Aorta (tissue), 5 donors: ENCODE measurements around the gene GPAT2. TPM values are rescaled to one million over a fixed set of nuclear protein-coding genes. Genes with fewer than 3 reads are reported as not detected.
"Not testable (repeated sequence)": the region's sequence is repeated elsewhere in the genome, so short reads cannot be mapped to it uniquely, and the experiment has no call there.

Experiments
- ATAC-seq: fragments of 200-7000 bp; cut with Tn5 transposase; one replicate; pipeline ENCODE4 v1.9.1; 2022; ENCODE audit warnings: moderate library complexity; ENCODE audit not compliant: low FRiP score
- DNase-seq, 2 donors: peaks; one replicate each; pipeline ENCODE4 v3.0.0-alpha.2; 2020
- H3K27ac ChIP-seq, 2 donors: one replicate each; pipeline ENCODE4 v1.5.1; 2013; ENCODE audit warnings: low read length in 2 of 2, mild to moderate bottlenecking in 2 of 2, moderate library complexity in 2 of 2, control low read depth in 1 of 2, inconsistent platforms in 1 of 2, low read depth in 1 of 2
- H3K27me3 ChIP-seq, 2 donors: one replicate each; pipeline ENCODE4 v1.6.1; 2013; ENCODE audit warnings: control low read depth in 1 of 2, low read length in 1 of 2, mild to moderate bottlenecking in 1 of 2, moderate library complexity in 1 of 2; ENCODE audit not compliant: insufficient read depth in 2 of 2, control insufficient read depth in 1 of 2
- H3K36me3 ChIP-seq, 2 donors: one replicate each; pipeline ENCODE4 v1.6.1; 2013; ENCODE audit warnings: control low read depth in 1 of 2, low read length in 1 of 2, mild to moderate bottlenecking in 1 of 2; ENCODE audit not compliant: insufficient read depth in 2 of 2, control insufficient read depth in 1 of 2
- H3K4me1 ChIP-seq, 2 donors: one replicate each; pipeline ENCODE4 v1.6.1; 2013; ENCODE audit warnings: low read length in 2 of 2, control low read depth in 1 of 2, mild to moderate bottlenecking in 1 of 2, moderate library complexity in 1 of 2; ENCODE audit not compliant: insufficient read depth in 2 of 2, control insufficient read depth in 1 of 2
- H3K4me3 ChIP-seq, 2 donors: one replicate each; pipeline ENCODE4 v1.5.1; 2013; ENCODE audit warnings: low read length in 2 of 2, control low read depth in 1 of 2, mild to moderate bottlenecking in 1 of 2
- H3K9me3 ChIP-seq: one replicate; pipeline ENCODE4 v1.6.1; 2013; ENCODE audit warnings: mild to moderate bottlenecking, low read length; ENCODE audit not compliant: control insufficient read depth
- WGBS, 2 donors: extraction: QIAGEN DNeasy Blood & Tissue Kit; methylation state at CpG; one replicate each; pipeline ENCODE4 v1.1.7; 2013; 5-methylcytosine and 5-hydroxymethylcytosine counted together
- intact Hi-C, 2 donors: fragments of 100-400 bp; cut with DNase I; formaldehyde crosslinking; loops; one replicate each; pipeline versions ENCODE4 v1.14.2 to v1.15.0; 2022
- polyA plus RNA-seq, 2 donors: library from polyadenylated mRNA; stranded (reverse); fragments of 200-250 nt; gene quantifications; one replicate each; pipeline ENCODE4 v1.2.3, GENCODE V29; 2013
- total RNA-seq, 2 donors: library from RNA; stranded (reverse); fragmentation: NEBNext Ultra II Directional; extraction: Animal tissue kit (Norgen Biotek cat#: 25700); gene quantifications; one replicate each; pipeline ENCODE4 v1.2.1, GENCODE V29; 2021
- donor health status: healthy with polysubstance abuse.
- donor health status: Bipolar disorder and iron deficiency.
- donor health status: DM: no; HTN: no; CAD: no.
- donor health status: DM: no; HTN: no; CAD: no.
- donor health status: DM: yes; HTN: yes; CAD: no.

GPAT2 gene
- total and polyA plus RNA-seq, 4 donors, result 0.38 to 16.2 (median 4.2) TPM

DNA sequence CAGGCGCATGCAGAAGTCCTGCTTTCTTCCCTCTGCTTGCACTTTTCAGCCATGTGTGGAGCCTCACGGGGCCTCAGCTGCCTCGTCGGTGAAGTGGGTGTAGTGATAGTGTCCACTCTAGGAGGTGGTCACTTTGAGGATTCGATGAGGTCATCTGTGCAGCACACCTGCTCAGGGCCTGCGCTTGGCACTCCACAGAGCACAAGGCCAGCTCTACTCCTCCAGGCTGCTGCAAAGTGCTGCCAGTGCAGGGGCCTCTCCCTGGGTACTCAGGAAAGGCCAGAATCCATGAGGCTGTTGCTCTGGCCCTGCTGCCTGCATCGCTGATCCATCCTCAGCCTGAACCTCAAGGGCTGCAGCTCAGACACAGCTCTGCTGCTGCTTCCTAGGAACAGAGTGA, 31.8 kb upstream of the GPAT2 start:
- not testable (repeated sequence) for H3K27ac ChIP-seq, H3K4me3 ChIP-seq, H3K36me3 ChIP-seq, H3K4me1 ChIP-seq, H3K9me3 ChIP-seq, ATAC-seq, H3K27me3 ChIP-seq
- WGBS, 2 donors, result 94 to 95% methylated on average over 4 to 5 of the region's 7 CpGs
- DNase-seq, result peak in 1 of 2 donors; percentile 14
- intact Hi-C loops, result loop anchor here in 1 of 2 donors (10.0 kb wide), 2 partner anchors 108 to 1628 kb away; no protein-coding TSS in a partner anchor

DNA sequence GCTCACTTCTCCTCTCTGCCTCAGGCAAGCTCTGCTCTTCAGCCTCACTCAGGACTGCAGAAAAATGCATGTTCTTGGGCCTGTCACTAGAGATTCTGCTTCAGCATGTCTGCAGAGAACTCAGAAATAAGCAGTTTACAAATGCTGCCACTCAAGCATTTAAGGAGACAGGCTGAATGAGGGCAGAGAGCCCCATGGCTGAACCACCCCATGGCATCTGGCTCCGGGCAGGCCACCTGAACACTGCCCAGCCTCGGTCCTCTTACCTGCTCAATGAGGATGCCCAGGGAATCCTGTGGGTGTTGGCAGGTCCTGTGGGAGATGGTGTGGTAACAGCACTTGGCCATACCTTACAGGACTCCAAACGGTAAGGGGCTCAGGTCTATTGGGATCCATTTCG, 31.2 kb upstream of the GPAT2 start:
- intact Hi-C loops, result loop anchor here in 1 of 2 donors (10.0 kb wide), 2 partner anchors 109 to 1629 kb away; no protein-coding TSS in a partner anchor
- ATAC-seq, result not testable (repeated sequence)

DNA sequence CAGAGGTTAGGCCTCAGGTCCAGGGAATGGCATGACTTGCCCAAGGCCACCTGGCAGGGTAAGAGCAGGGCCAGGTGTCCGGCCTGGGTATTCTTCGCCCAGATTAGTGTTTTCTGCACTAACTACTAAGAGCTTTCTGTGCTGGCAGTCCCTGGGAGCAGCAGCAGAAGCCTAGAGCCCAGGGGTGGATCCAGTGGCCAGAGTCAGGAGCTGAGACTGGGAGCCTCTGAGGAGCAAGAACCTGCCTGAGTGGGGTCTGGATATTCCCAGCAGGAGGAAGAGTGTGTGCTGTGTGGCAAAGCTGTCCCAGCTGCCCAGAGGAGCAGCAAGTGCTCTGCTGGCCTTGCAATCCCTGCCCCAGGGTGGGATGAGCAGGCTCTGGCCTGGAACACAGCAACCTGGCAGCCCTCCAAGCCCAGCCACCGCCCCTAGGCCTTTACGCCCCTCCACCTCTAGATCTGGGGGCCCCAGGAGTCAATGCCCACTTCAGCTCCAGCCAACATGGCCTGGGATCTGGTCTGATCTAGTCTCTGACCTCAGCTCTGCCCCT, 30.7 kb upstream of the GPAT2 start:
- ATAC-seq (no peak), DNase-seq (peak in 1 of 2 donors; percentile 24)
- Histone ChIP-seq H3K27me3 (no peaks in the 10 kb centered on the region), H3K27ac (no peak overlapping the region), H3K9me3 (no peaks in the 10 kb centered on the region), H3K4me3 (no peak overlapping the region), H3K4me1 (no peaks in the 10 kb centered on the region), H3K36me3 (no peaks in the 10 kb centered on the region)
- 77 to 79% methylated on average over 4 of the region's 4 CpGs for WGBS, 2 donors
- intact Hi-C loops, result loop anchor here in 1 of 2 donors (10.0 kb wide), 2 partner anchors 109 to 1629 kb away; no protein-coding TSS in a partner anchor

More for the DNA sequence above, 31.2 kb upstream of the GPAT2 start:
- peak in 1 of 2 donors; percentile 32 for DNase-seq
- not testable (repeated sequence) for H3K27me3 ChIP-seq, H3K36me3 ChIP-seq, H3K4me3 ChIP-seq, H3K4me1 ChIP-seq, H3K27ac ChIP-seq, H3K9me3 ChIP-seq
- 87 to 96% methylated on average over 4 of the region's 4 CpGs for WGBS, 2 donors

DNA sequence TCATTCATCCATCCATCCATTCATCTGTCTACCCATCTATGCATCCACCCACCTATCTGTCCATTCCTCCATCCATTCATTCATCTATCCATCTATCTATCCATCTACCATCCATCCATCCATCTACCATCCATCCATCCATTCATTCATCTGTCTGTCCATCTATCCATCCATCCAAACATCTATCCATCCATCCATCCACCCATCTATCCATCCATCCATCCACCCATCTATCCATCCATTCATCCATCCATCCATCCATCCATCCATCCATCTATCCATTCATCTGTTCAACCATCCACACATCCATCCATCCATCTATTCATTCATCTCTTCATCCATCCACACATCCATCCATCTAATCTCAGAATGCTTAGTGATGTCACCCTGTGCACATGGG, 30.0 kb upstream of the GPAT2 start:
- not testable (repeated sequence) for H3K36me3 ChIP-seq, H3K4me1 ChIP-seq, DNase-seq, H3K27me3 ChIP-seq, H3K4me3 ChIP-seq, H3K27ac ChIP-seq, H3K9me3 ChIP-seq, ATAC-seq
- intact Hi-C loops, result loop anchor here in 1 of 2 donors (10.0 kb wide), 2 partner anchors 110 to 1630 kb away; no protein-coding TSS in a partner anchor

DNA sequence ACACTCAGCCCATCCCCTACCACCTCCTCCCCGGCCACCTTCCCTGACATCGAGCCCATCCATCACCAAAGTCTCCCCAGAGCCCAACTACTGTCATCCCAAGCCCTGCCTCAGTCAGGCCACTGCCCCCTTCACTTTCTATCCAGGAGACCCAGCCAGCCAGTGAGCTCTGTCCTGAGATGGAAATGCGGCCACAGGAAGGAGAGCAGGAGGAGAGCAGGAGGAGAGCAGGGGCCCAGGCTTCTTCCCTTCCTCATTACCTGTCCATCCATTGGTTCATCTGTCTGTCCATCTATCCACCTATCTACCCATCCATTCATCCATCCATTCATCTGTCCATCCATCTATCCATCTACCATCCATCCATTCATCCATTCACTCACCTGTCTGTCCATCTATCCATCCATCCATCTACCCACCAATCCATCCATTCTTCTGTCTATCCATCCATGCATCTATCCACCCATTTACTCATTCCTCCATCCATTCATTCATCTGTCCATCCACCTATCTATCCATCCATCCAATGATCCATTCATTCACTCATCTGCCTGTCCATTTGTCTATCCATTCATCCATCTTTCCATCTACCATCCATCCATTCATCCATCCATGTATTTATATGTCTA, 29.4 kb upstream of the GPAT2 start:
- not testable (repeated sequence) for ATAC-seq
- intact Hi-C loops, result loop anchor here in 1 of 2 donors (10.0 kb wide), 2 partner anchors 111 to 1631 kb away; no protein-coding TSS in a partner anchor

DNA sequence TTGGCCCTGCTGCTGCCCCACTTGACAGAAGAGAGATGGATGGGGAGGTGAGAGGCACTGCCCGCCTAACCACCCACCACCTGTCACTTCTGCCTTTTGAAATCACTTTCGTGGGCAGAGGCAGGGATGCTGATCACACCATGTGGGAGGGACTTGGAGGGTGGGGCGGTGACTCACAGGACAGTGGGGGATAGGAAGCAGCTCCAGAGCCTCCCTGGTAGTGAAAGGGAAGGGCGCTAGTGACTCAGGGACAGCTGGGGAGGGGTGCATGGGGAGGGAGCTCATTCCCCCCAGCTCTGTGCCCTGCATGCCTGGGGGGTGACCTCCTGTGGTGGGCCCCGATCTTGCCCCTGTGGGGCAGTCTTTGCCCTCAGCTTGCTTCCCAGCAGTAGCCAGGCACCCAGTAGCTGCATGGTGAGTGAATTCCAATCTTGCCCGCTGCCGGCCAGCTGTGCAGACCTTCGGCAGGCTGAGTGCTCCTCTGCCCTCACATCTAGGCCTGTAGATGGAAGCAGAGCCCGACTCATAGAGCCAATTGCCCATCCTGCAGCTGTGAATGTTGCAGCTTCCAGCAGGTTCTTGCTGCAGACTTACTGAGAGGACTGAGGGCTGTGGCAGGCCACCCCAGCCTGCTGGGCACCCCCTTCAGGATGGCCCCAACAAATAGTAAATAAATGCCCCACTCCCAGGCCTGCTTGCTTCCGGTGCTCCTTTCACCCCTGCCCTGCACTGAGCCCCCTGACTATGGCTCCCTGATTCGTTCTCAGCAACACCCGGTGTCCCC, 28.6 kb upstream of the GPAT2 start:
- H3K9me3 ChIP-seq, H3K4me3 ChIP-seq, H3K4me1 ChIP-seq, DNase-seq, H3K27ac ChIP-seq, H3K27me3 ChIP-seq, H3K36me3 ChIP-seq: not testable (repeated sequence)
- 52 to 61% methylated on average over 9 to 11 of the region's 12 CpGs for WGBS, 2 donors
- intact Hi-C loops, result loop anchor here in 1 of 2 donors (10.0 kb wide), 2 partner anchors 111 to 1631 kb away; no protein-coding TSS in a partner anchor
- peak; percentile 28 for ATAC-seq

More for the DNA sequence above, 29.4 kb upstream of the GPAT2 start:
- not testable (repeated sequence) for H3K27ac ChIP-seq, H3K9me3 ChIP-seq, H3K4me1 ChIP-seq, DNase-seq, H3K27me3 ChIP-seq, H3K4me3 ChIP-seq, H3K36me3 ChIP-seq
- WGBS, 2 donors, result 92 to 100% methylated on average over 1 of the region's 3 CpGs

DNA sequence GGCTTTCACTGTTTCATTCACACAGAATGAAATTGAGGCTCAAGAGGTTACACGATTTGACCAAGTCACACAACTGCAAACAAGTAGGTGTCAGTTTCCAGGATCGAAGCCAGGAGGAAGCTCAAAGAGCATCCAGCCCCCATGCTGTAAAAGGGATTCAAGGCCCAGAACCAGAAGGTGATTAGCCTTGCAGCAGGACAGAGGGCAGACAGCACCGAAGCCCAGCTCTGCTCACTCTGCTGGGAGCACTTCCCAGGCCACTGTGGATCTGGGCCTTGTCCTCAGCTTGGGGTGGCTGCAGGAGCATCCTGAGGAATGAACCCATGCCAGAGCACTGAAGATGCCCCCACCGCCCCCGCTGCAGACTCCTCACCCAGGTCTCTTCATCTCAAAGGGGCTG, 27.8 kb upstream of the GPAT2 start:
- H3K9me3 ChIP-seq, H3K27ac ChIP-seq, H3K36me3 ChIP-seq, DNase-seq, ATAC-seq, H3K4me1 ChIP-seq, H3K27me3 ChIP-seq, H3K4me3 ChIP-seq: not testable (repeated sequence)
- intact Hi-C loops, result loop anchor here in 1 of 2 donors (10.0 kb wide), 2 partner anchors 112 to 1632 kb away; no protein-coding TSS in a partner anchor
- WGBS, 2 donors, result 83% methylated on average over 3 of the region's 5 CpGs

DNA sequence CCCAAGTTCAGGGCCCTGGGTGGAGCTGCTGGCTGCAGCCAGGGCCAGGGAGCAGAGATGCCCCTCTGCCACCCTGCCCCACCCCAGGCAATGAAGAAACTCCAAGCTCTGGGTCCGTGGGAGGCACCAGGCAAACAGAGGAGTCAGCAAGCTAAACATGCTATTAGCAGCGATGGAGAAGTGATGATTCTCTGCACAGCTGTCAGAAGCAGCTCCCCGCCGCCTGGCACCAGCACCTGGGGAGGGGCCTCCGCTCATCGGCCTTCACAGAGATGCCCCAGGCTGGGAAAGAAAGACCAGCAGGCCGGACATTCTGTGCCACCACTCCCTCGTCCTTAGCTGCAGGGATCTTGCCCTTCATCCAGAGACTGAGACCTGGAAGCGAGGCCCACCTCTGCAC, 27.2 kb upstream of the GPAT2 start:
- H3K9me3 ChIP-seq, H3K27ac ChIP-seq, H3K4me3 ChIP-seq, H3K36me3 ChIP-seq, H3K27me3 ChIP-seq, H3K4me1 ChIP-seq, DNase-seq, ATAC-seq: not testable (repeated sequence)
- WGBS, 2 donors, result 90 to 92% methylated on average over 9 of the region's 9 CpGs
- intact Hi-C loops, result loop anchor here in 1 of 2 donors (10.0 kb wide), 2 partner anchors 113 to 1633 kb away; no protein-coding TSS in a partner anchor
